Measurements from ENCODE around the gene ALDH7A1.

GRCh38 chr5:126624534-126624933 is 29.5 kb upstream of the ALDH7A1 start:
- TF ChIP-seq, protein P1, sequence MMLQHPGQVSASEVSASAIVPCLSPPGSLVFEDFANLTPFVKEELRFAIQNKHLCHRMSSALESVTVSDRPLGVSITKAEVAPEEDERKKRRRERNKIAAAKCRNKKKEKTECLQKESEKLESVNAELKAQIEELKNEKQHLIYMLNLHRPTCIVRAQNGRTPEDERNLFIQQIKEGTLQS (CRISPR knock-in tag; conservative IDR thresholded peaks at IDR 0.05) = no peak
- TF ChIP-seq CTCF (IDR thresholded peaks at IDR 0.05) = no peak
- no peak for TF ChIP-seq TP53 (CRISPR knock-in tag; IDR thresholded peaks at IDR 0.05)
- TF ChIP-seq, protein P2, sequence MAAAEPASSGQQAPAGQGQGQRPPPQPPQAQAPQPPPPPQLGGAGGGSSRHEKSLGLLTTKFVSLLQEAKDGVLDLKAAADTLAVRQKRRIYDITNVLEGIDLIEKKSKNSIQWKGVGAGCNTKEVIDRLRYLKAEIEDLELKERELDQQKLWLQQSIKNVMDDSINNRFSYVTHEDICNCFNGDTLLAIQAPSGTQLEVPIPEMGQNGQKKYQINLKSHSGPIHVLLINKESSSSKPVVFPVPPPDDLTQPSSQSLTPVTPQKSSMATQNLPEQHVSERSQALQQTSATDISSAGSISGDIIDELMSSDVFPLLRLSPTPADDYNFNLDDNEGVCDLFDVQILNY (CRISPR knock-in tag; IDR thresholded peaks at IDR 0.05) = no peak
- no peak for TF ChIP-seq CREB1 (CRISPR knock-in tag; IDR thresholded peaks at IDR 0.05)
- no peak for TF ChIP-seq ZNF121 (CRISPR knock-in tag; IDR thresholded peaks at IDR 0.05)

Measured in WTC11 (cell line).